Amniotic stem cell (primary cell): Measurements from ENCODE around the gene ZMPSTE24.
"Not testable (repeated sequence)": the region's sequence is repeated elsewhere in the genome, so short reads cannot be mapped to it uniquely, and the experiment has no call there.

Experiments
- DNase-seq: peaks from one replicate; lab custom pipeline; 2025; lab: John Stamatoyannopoulos, UW

Gene ZMPSTE24

GRCh38 chr1:40318970-40319621, 61.1 kb downstream of the ZMPSTE24 start:
- no peak for DNase-seq

GRCh38 chr1:40331403-40331802, 73.4 kb downstream of the ZMPSTE24 start:
- not testable (repeated sequence) for DNase-seq

GRCh38 chr1:40332695-40333094, 74.7 kb downstream of the ZMPSTE24 start:
- DNase-seq, result no peak

GRCh38 chr1:40337443-40337842, 79.4 kb downstream of the ZMPSTE24 start:
- no peak for DNase-seq

- DNase-seq, result peak; percentile 15
Observed at GRCh38 chr1:40338745-40339419, 80.8 kb downstream of the ZMPSTE24 start.

GRCh38 chr1:40339420-40340323, 81.6 kb downstream of the ZMPSTE24 start:
- DNase-seq, result no peak

- DNase-seq, result no peak
Observed at GRCh38 chr1:40341491-40342380, 83.7 kb downstream of the ZMPSTE24 start.

- DNase-seq, result not testable (repeated sequence)
Observed at GRCh38 chr1:40342381-40342717, 84.3 kb downstream of the ZMPSTE24 start.
